Endothelial cell (in vitro differentiated cells): ENCODE results near the gene APOBEC3C. TPM values are rescaled to one million over a fixed set of nuclear protein-coding genes. Genes with fewer than 3 reads are reported as not detected.
"Not testable (repeated sequence)": the region's sequence is repeated elsewhere in the genome, so short reads cannot be mapped to it uniquely, and the experiment has no call there.

Source experiments
- DNase-seq: peaks from one replicate; pipeline ENCODE4 v3.0.0; 2021; ENCODE audit warnings: low spot score
- H3K27ac Mint-ChIP-seq: one replicate; pipeline ENCODE4 v1.8.0; 2021; ENCODE audit warnings: mixed read lengths, inconsistent platforms; ENCODE audit not compliant: unreplicated experiment
- H3K27me3 Mint-ChIP-seq: one replicate; pipeline ENCODE4 v1.8.0; 2021; ENCODE audit warnings: mild to moderate bottlenecking, moderate library complexity, mixed read lengths, inconsistent platforms; ENCODE audit not compliant: unreplicated experiment
- H3K36me3 Mint-ChIP-seq: one replicate; pipeline ENCODE4 v1.8.0; 2021; ENCODE audit warnings: mild to moderate bottlenecking, low read depth, mixed read lengths, inconsistent platforms; ENCODE audit not compliant: unreplicated experiment
- H3K4me1 Mint-ChIP-seq: one replicate; pipeline ENCODE4 v1.8.0; 2021; ENCODE audit warnings: mild to moderate bottlenecking, mixed read lengths, inconsistent platforms; ENCODE audit not compliant: unreplicated experiment
- H3K4me3 Mint-ChIP-seq: one replicate; pipeline ENCODE4 v1.8.0; 2021; ENCODE audit warnings: mild to moderate bottlenecking, mixed read lengths, inconsistent platforms; ENCODE audit not compliant: unreplicated experiment
- H3K9me3 Mint-ChIP-seq: one replicate; pipeline ENCODE4 v1.8.0; 2021; ENCODE audit warnings: mixed read lengths, inconsistent platforms; ENCODE audit not compliant: unreplicated experiment
- CTCF ChIP-seq: fragments of 200-600 bp; sonication (generic); IDR thresholded peaks from one replicate; pipeline ENCODE4 v1.5.0; 2021; ENCODE audit warnings: antibody characterized with exemption; ENCODE audit not compliant: unreplicated experiment
- total RNA-seq: library from RNA; stranded (reverse); fragmentation: NEBNext Ultra II Directional; extraction: Animal tissue kit (Norgen Biotek cat#: 25700); gene quantifications from one replicate; pipeline ENCODE4 v1.2.1, GENCODE V29; 2021; ENCODE audit not compliant: unreplicated experiment

Gene APOBEC3C
- total RNA-seq, 1 donor from 2014 or later = 10.9 TPM

- no peak for TF ChIP-seq CTCF
- no peak for DNase-seq
- H3K4me1 Mint-ChIP-seq = peaks cover 38% of the 10 kb centered on the region
- H3K27me3 Mint-ChIP-seq = peaks cover 7% of the 10 kb centered on the region
- H3K27ac Mint-ChIP-seq = no peak overlapping the region
- peaks cover 3% of the 10 kb centered on the region for H3K36me3 Mint-ChIP-seq
- no peak overlapping the region for H3K4me3 Mint-ChIP-seq
- no peaks in the 10 kb centered on the region for H3K9me3 Mint-ChIP-seq
Measured at GRCh38 chr22:39017596-39018365, 3.7 kb downstream of the APOBEC3C start.

- H3K27me3 Mint-ChIP-seq, H3K36me3 Mint-ChIP-seq, H3K9me3 Mint-ChIP-seq, DNase-seq: not testable (repeated sequence)
- Mint-ChIP-seq H3K4me1 (peaks cover 28% of the 10 kb centered on the region), H3K4me3 (peak overlapping the region; percentile 90), H3K27ac (peak overlapping the region; percentile 50)
Measured at GRCh38 chr22:39020021-39020651, 6.1 kb downstream of the APOBEC3C start.

GRCh38 chr22:39021552-39022250, 7.6 kb downstream of the APOBEC3C start:
- peak overlapping the region; percentile 81 for H3K4me3 Mint-ChIP-seq
- H3K27ac Mint-ChIP-seq = no peak overlapping the region
- peaks cover 3% of the 10 kb centered on the region for H3K36me3 Mint-ChIP-seq
- no peak for TF ChIP-seq CTCF
- H3K27me3 Mint-ChIP-seq = peaks cover 7% of the 10 kb centered on the region
- no peaks in the 10 kb centered on the region for H3K9me3 Mint-ChIP-seq
- no peak for DNase-seq
- peaks cover 28% of the 10 kb centered on the region for H3K4me1 Mint-ChIP-seq

- peaks cover 21% of the 10 kb centered on the region for H3K4me1 Mint-ChIP-seq
- peaks cover 3% of the 10 kb centered on the region for H3K36me3 Mint-ChIP-seq
- no peak for DNase-seq
- no peaks in the 10 kb centered on the region for H3K9me3 Mint-ChIP-seq
- peaks cover 5% of the 10 kb centered on the region for H3K27me3 Mint-ChIP-seq
- no peak for TF ChIP-seq CTCF
- no peak overlapping the region for H3K27ac Mint-ChIP-seq
- no peak overlapping the region for H3K4me3 Mint-ChIP-seq
Measured at GRCh38 chr22:39024519-39025308, 10.7 kb downstream of the APOBEC3C start.

GRCh38 chr22:39026509-39027150, 12.6 kb downstream of the APOBEC3C start:
- DNase-seq = no peak
- H3K36me3 Mint-ChIP-seq = peaks cover 3% of the 10 kb centered on the region
- peaks cover 11% of the 10 kb centered on the region for H3K4me1 Mint-ChIP-seq
- peaks cover 4% of the 10 kb centered on the region for H3K27me3 Mint-ChIP-seq
- H3K4me3 Mint-ChIP-seq = no peak overlapping the region
- TF ChIP-seq CTCF = no peak
- no peak overlapping the region for H3K27ac Mint-ChIP-seq
- no peaks in the 10 kb centered on the region for H3K9me3 Mint-ChIP-seq
